Measurements from ENCODE around the gene LRRC8D.
"Not testable (repeated sequence)": the region's sequence is repeated elsewhere in the genome, so short reads cannot be mapped to it uniquely, and the experiment has no call there.

The LRRC8D gene

GRCh38 chr1:89918127-89918793 lies 97.4 kb downstream of the LRRC8D start:
- H3K27me3 Mint-ChIP-seq: no peaks in the 10 kb centered on the region
- ATAC-seq (replicated peaks) (no peak), DNase-seq (no peak)
- no peaks in the 10 kb centered on the region for H3K9me3 Mint-ChIP-seq
- H3K4me1 Mint-ChIP-seq (ENCODE audit: low read depth in 2 of 2): peaks cover 4 to 10% of the 10 kb centered on the region in 2 donors
- H3K4me3 Mint-ChIP-seq: no peak overlapping the region
- no peak overlapping the region for H3K27ac Mint-ChIP-seq
- no peaks in the 10 kb centered on the region for H3K36me3 Mint-ChIP-seq (ENCODE audit: insufficient read depth)

- ATAC-seq (replicated peaks): no peak
- Mint-ChIP-seq H3K9me3 (no peaks in the 10 kb centered on the region), H3K27me3 (no peaks in the 10 kb centered on the region), H3K36me3 (ENCODE audit: insufficient read depth) (no peaks in the 10 kb centered on the region), H3K4me1 (ENCODE audit: low read depth in 2 of 2) (peaks cover 3 to 9% of the 10 kb centered on the region in 2 donors), H3K27ac (no peak overlapping the region), H3K4me3 (no peak overlapping the region)
- DNase-seq: no peak
These were observed 97.9 kb downstream of the LRRC8D start for GRCh38 chr1:89918794-89919155.

GRCh38 chr1:89919174-89919573 lies 98.3 kb downstream of the LRRC8D start:
- Mint-ChIP-seq H3K36me3 (ENCODE audit: insufficient read depth) (no peaks in the 10 kb centered on the region), H3K4me3 (no peak overlapping the region), H3K9me3 (no peaks in the 10 kb centered on the region), H3K4me1 (ENCODE audit: low read depth in 2 of 2) (peaks cover 3 to 9% of the 10 kb centered on the region in 2 donors), H3K27me3 (no peaks in the 10 kb centered on the region), H3K27ac (no peak overlapping the region)
- DNase-seq (no peak), ATAC-seq (replicated peaks) (no peak)

- Mint-ChIP-seq H3K4me3 (no peak overlapping the region), H3K36me3 (ENCODE audit: insufficient read depth) (peaks cover 5% of the 10 kb centered on the region)
These were observed 102.1 kb downstream of the LRRC8D start for GRCh38 chr1:89922911-89923310.

GRCh38 chr1:89923517-89923916 lies 102.7 kb downstream of the LRRC8D start:
- Mint-ChIP-seq H3K36me3 (ENCODE audit: insufficient read depth) (peaks cover 8% of the 10 kb centered on the region), H3K9me3 (no peaks in the 10 kb centered on the region), H3K27ac (no peak overlapping the region), H3K27me3 (no peaks in the 10 kb centered on the region), H3K4me1 (ENCODE audit: low read depth in 2 of 2) (peaks cover under 1 to 7% of the 10 kb centered on the region in 2 donors), H3K4me3 (no peak overlapping the region)
- DNase-seq (no peak), ATAC-seq (replicated peaks) (no peak)

More at GRCh38 chr1:89922911-89923310, 102.1 kb downstream of the LRRC8D start:
- no peaks in the 10 kb centered on the region for H3K9me3 Mint-ChIP-seq
- H3K4me1 Mint-ChIP-seq (ENCODE audit: low read depth in 2 of 2): peaks cover 3 to 9% of the 10 kb centered on the region in 2 donors
- H3K27me3 Mint-ChIP-seq: no peaks in the 10 kb centered on the region
- no peak overlapping the region for H3K27ac Mint-ChIP-seq
- DNase-seq: no peak
- no peak for ATAC-seq (replicated peaks)

GRCh38 chr1:89924075-89924474 lies 103.2 kb downstream of the LRRC8D start:
- not testable (repeated sequence) for DNase-seq; H3K9me3 Mint-ChIP-seq; H3K27ac Mint-ChIP-seq; ATAC-seq (replicated peaks); H3K4me3 Mint-ChIP-seq; H3K4me1 Mint-ChIP-seq (ENCODE audit: low read depth in 2 of 2); H3K36me3 Mint-ChIP-seq (ENCODE audit: insufficient read depth); H3K27me3 Mint-ChIP-seq

- DNase-seq (no peak), ATAC-seq (replicated peaks) (no peak)
- H3K27ac Mint-ChIP-seq: no peak overlapping the region
- H3K36me3 Mint-ChIP-seq (ENCODE audit: insufficient read depth): peaks cover 8% of the 10 kb centered on the region
- H3K4me1 Mint-ChIP-seq (ENCODE audit: low read depth in 2 of 2): peaks cover 4 to 5% of the 10 kb centered on the region in 2 donors
- no peaks in the 10 kb centered on the region for H3K27me3 Mint-ChIP-seq
- no peak overlapping the region for H3K4me3 Mint-ChIP-seq
- H3K9me3 Mint-ChIP-seq: no peaks in the 10 kb centered on the region
These were observed 106.2 kb downstream of the LRRC8D start for GRCh38 chr1:89927049-89927448.

- ATAC-seq (replicated peaks): no peak
- Mint-ChIP-seq H3K36me3 (ENCODE audit: insufficient read depth) (peaks cover 8% of the 10 kb centered on the region), H3K27ac (no peak overlapping the region), H3K9me3 (no peaks in the 10 kb centered on the region), H3K27me3 (no peaks in the 10 kb centered on the region), H3K4me3 (no peak overlapping the region), H3K4me1 (ENCODE audit: low read depth in 2 of 2) (peaks cover 4 to 5% of the 10 kb centered on the region in 2 donors)
- DNase-seq: no peak
These were observed 106.6 kb downstream of the LRRC8D start for GRCh38 chr1:89927478-89927877.

- no peaks in the 10 kb centered on the region for H3K27me3 Mint-ChIP-seq
- H3K36me3 Mint-ChIP-seq (ENCODE audit: insufficient read depth): peaks cover 8% of the 10 kb centered on the region
- H3K4me1 Mint-ChIP-seq (ENCODE audit: low read depth in 2 of 2): peaks cover 4 to 5% of the 10 kb centered on the region in 2 donors
- ATAC-seq (replicated peaks) (no peak), DNase-seq (no peak)
- H3K27ac Mint-ChIP-seq: no peak overlapping the region
- H3K4me3 Mint-ChIP-seq: no peak overlapping the region
- no peaks in the 10 kb centered on the region for H3K9me3 Mint-ChIP-seq
These were observed 107.7 kb downstream of the LRRC8D start for GRCh38 chr1:89928506-89928905.

GRCh38 chr1:89929467-89930063 lies 108.7 kb downstream of the LRRC8D start:
- DNase-seq (no peak), ATAC-seq (replicated peaks) (no peak)
- Mint-ChIP-seq H3K27me3 (no peaks in the 10 kb centered on the region), H3K9me3 (no peaks in the 10 kb centered on the region), H3K27ac (no peak overlapping the region), H3K36me3 (ENCODE audit: insufficient read depth) (peaks cover 12% of the 10 kb centered on the region), H3K4me1 (ENCODE audit: low read depth in 2 of 2) (peaks cover 4 to 5% of the 10 kb centered on the region in 2 donors), H3K4me3 (no peak overlapping the region)

GRCh38 chr1:89930579-89930978 lies 109.7 kb downstream of the LRRC8D start:
- DNase-seq (no peak), ATAC-seq (replicated peaks) (no peak)
- Mint-ChIP-seq H3K27me3 (no peaks in the 10 kb centered on the region), H3K9me3 (no peaks in the 10 kb centered on the region), H3K4me3 (no peak overlapping the region), H3K4me1 (ENCODE audit: low read depth in 2 of 2) (peaks cover 4 to 5% of the 10 kb centered on the region in 2 donors), H3K36me3 (ENCODE audit: insufficient read depth) (peaks cover 19% of the 10 kb centered on the region), H3K27ac (no peak overlapping the region)

- ATAC-seq (replicated peaks): no peak
- DNase-seq: no peak
- Mint-ChIP-seq H3K27me3 (no peaks in the 10 kb centered on the region), H3K4me3 (no peak overlapping the region), H3K36me3 (ENCODE audit: insufficient read depth) (peaks cover 17% of the 10 kb centered on the region), H3K4me1 (ENCODE audit: low read depth in 2 of 2) (peaks cover 4 to 5% of the 10 kb centered on the region in 2 donors), H3K27ac (no peak overlapping the region), H3K9me3 (no peaks in the 10 kb centered on the region)
These were observed 111.1 kb downstream of the LRRC8D start for GRCh38 chr1:89931964-89932363.

GRCh38 chr1:89932598-89933364 lies 111.9 kb downstream of the LRRC8D start:
- ATAC-seq (replicated peaks): no peak
- Mint-ChIP-seq H3K36me3 (ENCODE audit: insufficient read depth) (peaks cover 16% of the 10 kb centered on the region), H3K9me3 (no peaks in the 10 kb centered on the region), H3K27me3 (no peaks in the 10 kb centered on the region), H3K27ac (no peak overlapping the region), H3K4me1 (ENCODE audit: low read depth in 2 of 2) (peaks cover 4 to 5% of the 10 kb centered on the region in 2 donors), H3K4me3 (no peak overlapping the region)
- DNase-seq: no peak

- no peaks in the 10 kb centered on the region for H3K27me3 Mint-ChIP-seq
- DNase-seq (no peak), ATAC-seq (replicated peaks) (no peak)
- no peak overlapping the region for H3K4me3 Mint-ChIP-seq
- H3K27ac Mint-ChIP-seq: no peak overlapping the region
- H3K9me3 Mint-ChIP-seq: no peaks in the 10 kb centered on the region
- H3K4me1 Mint-ChIP-seq (ENCODE audit: low read depth in 2 of 2): peaks cover 0 to 2% of the 10 kb centered on the region in 2 donors
- H3K36me3 Mint-ChIP-seq (ENCODE audit: insufficient read depth): peaks cover 12% of the 10 kb centered on the region
These were observed 113.6 kb downstream of the LRRC8D start for GRCh38 chr1:89934461-89934860.

All from effector memory CD8-positive, alpha-beta T cell (primary cell).